ENCODE data around the gene NTSR2.

DNA sequence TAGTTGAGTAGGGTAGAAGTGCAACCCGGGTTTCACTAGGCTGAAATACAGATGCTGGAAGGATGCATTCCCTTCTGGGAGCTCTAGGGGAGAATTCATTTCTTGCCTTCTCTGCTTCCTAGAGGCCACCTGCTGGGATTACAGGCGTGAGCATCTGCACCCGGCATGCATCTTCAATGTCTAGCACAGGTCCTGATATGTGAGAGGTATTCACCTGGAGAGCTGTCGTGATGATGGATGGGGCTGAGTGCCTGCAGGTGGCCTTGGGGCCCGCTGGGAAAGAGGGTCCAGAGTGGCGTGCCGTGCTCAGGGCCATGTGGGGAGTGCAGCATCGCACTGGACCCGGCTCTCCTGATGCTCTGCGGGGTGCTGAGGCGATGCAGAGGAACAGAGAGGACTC, 6.6 kb upstream of the NTSR2 start:
- TF ChIP-seq, protein P1, sequence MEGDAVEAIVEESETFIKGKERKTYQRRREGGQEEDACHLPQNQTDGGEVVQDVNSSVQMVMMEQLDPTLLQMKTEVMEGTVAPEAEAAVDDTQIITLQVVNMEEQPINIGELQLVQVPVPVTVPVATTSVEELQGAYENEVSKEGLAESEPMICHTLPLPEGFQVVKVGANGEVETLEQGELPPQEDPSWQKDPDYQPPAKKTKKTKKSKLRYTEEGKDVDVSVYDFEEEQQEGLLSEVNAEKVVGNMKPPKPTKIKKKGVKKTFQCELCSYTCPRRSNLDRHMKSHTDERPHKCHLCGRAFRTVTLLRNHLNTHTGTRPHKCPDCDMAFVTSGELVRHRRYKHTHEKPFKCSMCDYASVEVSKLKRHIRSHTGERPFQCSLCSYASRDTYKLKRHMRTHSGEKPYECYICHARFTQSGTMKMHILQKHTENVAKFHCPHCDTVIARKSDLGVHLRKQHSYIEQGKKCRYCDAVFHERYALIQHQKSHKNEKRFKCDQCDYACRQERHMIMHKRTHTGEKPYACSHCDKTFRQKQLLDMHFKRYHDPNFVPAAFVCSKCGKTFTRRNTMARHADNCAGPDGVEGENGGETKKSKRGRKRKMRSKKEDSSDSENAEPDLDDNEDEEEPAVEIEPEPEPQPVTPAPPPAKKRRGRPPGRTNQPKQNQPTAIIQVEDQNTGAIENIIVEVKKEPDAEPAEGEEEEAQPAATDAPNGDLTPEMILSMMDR (IDR thresholded peaks at IDR 0.05): no peak
- TF ChIP-seq POLR2A (IDR thresholded peaks at IDR 0.05): no peak
- no peak for TF ChIP-seq POLR2AphosphoS5 (IDR thresholded peaks at IDR 0.05)
- TF ChIP-seq EP300 (IDR thresholded peaks at IDR 0.05): no peak
